GM23338 (cell line): Measurements from ENCODE around the gene TBK1. TPM values are rescaled to one million over a fixed set of nuclear protein-coding genes. Genes with fewer than 3 reads are reported as not detected.

Experiments used
- ATAC-seq: fragments of 200-7000 bp; cut with Tn5 transposase; 3 replicates; pipeline ENCODE4 v1.9.1; 2020
- DNase-seq: peaks from one replicate; pipeline ENCODE4 v3.0.0-alpha.2; 2015; ENCODE audit warnings: low spot score
- H2AFZ ChIP-seq: fragments of 200-600 bp; sonication (generic); 2 replicates; pipeline ENCODE4 v1.8.0; 2016; ENCODE audit warnings: antibody characterized with exemption, mild to moderate bottlenecking, moderate library complexity
- H3F3A ChIP-seq: fragments of 200-600 bp; sonication (generic); replicated peaks from 2 replicates; pipeline ENCODE4 v1.8.0; 2017; ENCODE audit warnings: antibody characterized with exemption, mixed run types, low read depth
- H3K27ac ChIP-seq: fragments of 200-600 bp; sonication (generic); 2 replicates; pipeline ENCODE4 v1.6.1; 2016; ENCODE audit warnings: low read depth
- H3K27me3 ChIP-seq: fragments of 200-600 bp; sonication (generic); 2 replicates; pipeline ENCODE4 v1.8.0; 2016; ENCODE audit warnings: mild to moderate bottlenecking, mixed run types, moderate library complexity; ENCODE audit not compliant: insufficient read depth
- H3K36me3 ChIP-seq: fragments of 200-600 bp; sonication (generic); 2 replicates; pipeline ENCODE4 v1.8.0; 2016; ENCODE audit warnings: mild to moderate bottlenecking; ENCODE audit not compliant: insufficient read depth
- H3K4me1 ChIP-seq: fragments of 200-600 bp; sonication (generic); 2 replicates; pipeline ENCODE4 v1.8.0; 2016; ENCODE audit warnings: mild to moderate bottlenecking, moderate library complexity; ENCODE audit not compliant: insufficient read depth
- H3K4me2 ChIP-seq: fragments of 200-600 bp; sonication (generic); 2 replicates; pipeline ENCODE4 v1.7.1; 2017; ENCODE audit warnings: mixed run types
- H3K4me3 ChIP-seq: fragments of 200-600 bp; sonication (generic); 2 replicates; pipeline ENCODE4 v1.6.1; 2016; ENCODE audit warnings: mixed run types
- H3K79me2 ChIP-seq: fragments of 200-600 bp; sonication (generic); replicated peaks from 2 replicates; pipeline ENCODE4 v1.8.0; 2017; ENCODE audit warnings: mild to moderate bottlenecking; ENCODE audit not compliant: insufficient read depth
- H3K9me2 ChIP-seq: fragments of 200-600 bp; sonication (generic); 2 replicates; pipeline ENCODE4 v1.8.0; 2017; ENCODE audit not compliant: insufficient read depth
- H4K20me1 ChIP-seq: fragments of 200-600 bp; sonication (generic); replicated peaks from 2 replicates; pipeline ENCODE4 v1.8.0; 2017; ENCODE audit warnings: mild to moderate bottlenecking; ENCODE audit not compliant: insufficient read depth
- H3K27ac Mint-ChIP-seq: 2 replicates; pipeline ENCODE4 v1.8.0; 2020; ENCODE audit warnings: inconsistent platforms, mild to moderate bottlenecking, moderate library complexity, mixed read lengths
- H3K27me3 Mint-ChIP-seq: 3 replicates; pipeline ENCODE4 v1.8.0; 2022; ENCODE audit warnings: low read depth, mild to moderate bottlenecking, moderate library complexity, mixed read lengths, inconsistent platforms; ENCODE audit not compliant: insufficient read depth, poor library complexity
- H3K36me3 Mint-ChIP-seq: 3 replicates; pipeline ENCODE4 v1.8.0; 2021; ENCODE audit warnings: low read depth, mild to moderate bottlenecking, inconsistent platforms, moderate library complexity, mixed read lengths
- H3K4me1 Mint-ChIP-seq: 3 replicates; pipeline ENCODE4 v1.8.0; 2020; ENCODE audit warnings: mild to moderate bottlenecking, inconsistent platforms, mixed read lengths
- H3K4me3 Mint-ChIP-seq: 3 replicates; pipeline ENCODE4 v1.8.0; 2021; ENCODE audit warnings: moderate library complexity, mild to moderate bottlenecking, inconsistent platforms, mixed read lengths
- H3K9me3 Mint-ChIP-seq: 3 replicates; pipeline ENCODE4 v1.8.0; 2020; ENCODE audit warnings: moderate library complexity, mild to moderate bottlenecking, inconsistent platforms, mixed read lengths
- CREB1 ChIP-seq: fragments of 250-450 bp; sonication (Bioruptor Pico); IDR thresholded peaks from 2 replicates; pipeline ENCODE4 v1.5.0; 2020; ENCODE audit warnings: low read depth, mild to moderate bottlenecking, moderate library complexity
- EZH2 ChIP-seq: fragments of 200-600 bp; sonication (generic); IDR thresholded peaks from one replicate; pipeline ENCODE4 v1.8.0; 2017; ENCODE audit warnings: antibody characterized with exemption, mild to moderate bottlenecking, low read depth; ENCODE audit not compliant: unreplicated experiment
- EZH2phosphoT487 ChIP-seq: fragments of 200-600 bp; sonication (generic); IDR thresholded peaks from one replicate; pipeline ENCODE4 v1.8.1; 2018; ENCODE audit warnings: antibody characterized with exemption; ENCODE audit not compliant: unreplicated experiment
- JUNB ChIP-seq: IDR thresholded peaks from one replicate; pipeline ENCODE4 v1.6.1; 2016; ENCODE audit warnings: antibody characterized with exemption; ENCODE audit not compliant: unreplicated experiment
- POLR2AphosphoS5 ChIP-seq: IDR thresholded peaks from 2 replicates; pipeline ENCODE4 v1.6.1; 2016; ENCODE audit warnings: antibody characterized with exemption, low read depth
- STAT1 ChIP-seq: IDR thresholded peaks from one replicate; pipeline ENCODE4 v1.6.1; 2016; ENCODE audit warnings: antibody characterized with exemption; ENCODE audit not compliant: unreplicated experiment
- ZNF114 ChIP-seq: fragments of 250-450 bp; sonication (Bioruptor Pico); IDR thresholded peaks from 2 replicates; pipeline ENCODE4 v1.5.0; 2020; ENCODE audit warnings: mild to moderate bottlenecking, moderate library complexity
- ZNF331 ChIP-seq: fragments of 250-450 bp; sonication (Bioruptor Pico); IDR thresholded peaks from 2 replicates; pipeline ENCODE4 v1.5.0; 2020; ENCODE audit warnings: low read depth, mild to moderate bottlenecking, moderate library complexity
- polyA plus RNA-seq: library from polyadenylated mRNA; unstranded; fragments of >200 nt; fragmentation: Nextera tagmentation; extraction: Ambion mirVana; gene quantifications from 2 replicates; pipeline ENCODE4 v1.2.1, GENCODE V29; 2016
- total RNA-seq: library from RNA; depleted of rRNA; stranded (reverse); fragments of >200 nt; shearing (Covaris generic); gene quantifications from 2 replicates; pipeline ENCODE4 v1.2.3, GENCODE V29; 2014
- TF ChIP-seq, protein P1 (sequence below): IDR thresholded peaks from 2 replicates; pipeline ENCODE4 v1.6.1; 2016; ENCODE audit warnings: antibody characterized with exemption
- TF ChIP-seq, protein P2 (sequence below), 2 experiments: fragments of 200-600 bp in 1 of 2; sonication (generic) in 1 of 2; conservative IDR thresholded peaks; 2 replicates each; pipeline versions ENCODE4 v1.5.1 to v1.6.1; 2016 to 2017; ENCODE audit warnings: antibody characterized with exemption in 2 of 2, low read depth in 2 of 2, mild to moderate bottlenecking in 2 of 2, moderate library complexity in 1 of 2
- TF ChIP-seq, protein P3 (sequence below): IDR thresholded peaks from one replicate; pipeline ENCODE4 v1.6.1; 2018; ENCODE audit warnings: antibody characterized with exemption; ENCODE audit not compliant: unreplicated experiment

TBK1 gene
- total and polyA plus RNA-seq, 2 experiments from 2014 or later, result 21.7 to 29.9 TPM

DNA sequence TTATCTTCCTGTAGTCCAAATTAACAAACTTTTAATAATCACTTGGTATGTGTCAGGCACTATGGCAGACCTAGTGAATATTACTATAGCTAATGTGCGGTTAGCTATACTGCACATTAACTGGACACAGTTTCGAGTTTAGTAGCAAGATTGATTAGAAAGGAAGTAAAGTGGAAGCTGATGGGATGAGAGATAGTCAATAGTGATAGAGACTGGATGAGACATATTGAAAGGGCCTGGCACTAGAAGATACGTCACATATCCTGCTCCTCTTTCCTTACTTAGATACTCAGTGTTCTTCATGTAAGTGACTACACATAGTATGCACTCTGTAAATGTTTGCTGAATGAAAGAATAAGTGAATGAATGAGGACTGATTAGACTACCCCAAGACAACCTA lies 5.5 kb downstream of the TBK1 start (continued):
- TF ChIP-seq, protein P1, sequence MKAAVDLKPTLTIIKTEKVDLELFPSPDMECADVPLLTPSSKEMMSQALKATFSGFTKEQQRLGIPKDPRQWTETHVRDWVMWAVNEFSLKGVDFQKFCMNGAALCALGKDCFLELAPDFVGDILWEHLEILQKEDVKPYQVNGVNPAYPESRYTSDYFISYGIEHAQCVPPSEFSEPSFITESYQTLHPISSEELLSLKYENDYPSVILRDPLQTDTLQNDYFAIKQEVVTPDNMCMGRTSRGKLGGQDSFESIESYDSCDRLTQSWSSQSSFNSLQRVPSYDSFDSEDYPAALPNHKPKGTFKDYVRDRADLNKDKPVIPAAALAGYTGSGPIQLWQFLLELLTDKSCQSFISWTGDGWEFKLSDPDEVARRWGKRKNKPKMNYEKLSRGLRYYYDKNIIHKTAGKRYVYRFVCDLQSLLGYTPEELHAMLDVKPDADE, result no peak
- TF ChIP-seq ZNF114 (CRISPR knock-in tag) (no peak), STAT1 (no peak), ZNF331 (CRISPR knock-in tag) (no peak), EZH2 (no peak), EZH2phosphoT487 (no peak), CREB1 (no peak)
- TF ChIP-seq, protein P2, sequence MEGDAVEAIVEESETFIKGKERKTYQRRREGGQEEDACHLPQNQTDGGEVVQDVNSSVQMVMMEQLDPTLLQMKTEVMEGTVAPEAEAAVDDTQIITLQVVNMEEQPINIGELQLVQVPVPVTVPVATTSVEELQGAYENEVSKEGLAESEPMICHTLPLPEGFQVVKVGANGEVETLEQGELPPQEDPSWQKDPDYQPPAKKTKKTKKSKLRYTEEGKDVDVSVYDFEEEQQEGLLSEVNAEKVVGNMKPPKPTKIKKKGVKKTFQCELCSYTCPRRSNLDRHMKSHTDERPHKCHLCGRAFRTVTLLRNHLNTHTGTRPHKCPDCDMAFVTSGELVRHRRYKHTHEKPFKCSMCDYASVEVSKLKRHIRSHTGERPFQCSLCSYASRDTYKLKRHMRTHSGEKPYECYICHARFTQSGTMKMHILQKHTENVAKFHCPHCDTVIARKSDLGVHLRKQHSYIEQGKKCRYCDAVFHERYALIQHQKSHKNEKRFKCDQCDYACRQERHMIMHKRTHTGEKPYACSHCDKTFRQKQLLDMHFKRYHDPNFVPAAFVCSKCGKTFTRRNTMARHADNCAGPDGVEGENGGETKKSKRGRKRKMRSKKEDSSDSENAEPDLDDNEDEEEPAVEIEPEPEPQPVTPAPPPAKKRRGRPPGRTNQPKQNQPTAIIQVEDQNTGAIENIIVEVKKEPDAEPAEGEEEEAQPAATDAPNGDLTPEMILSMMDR (conservative IDR thresholded peaks at IDR 0.05; ENCODE audit: low read depth in 2 of 2), result no peak
- TF ChIP-seq, protein P3, sequence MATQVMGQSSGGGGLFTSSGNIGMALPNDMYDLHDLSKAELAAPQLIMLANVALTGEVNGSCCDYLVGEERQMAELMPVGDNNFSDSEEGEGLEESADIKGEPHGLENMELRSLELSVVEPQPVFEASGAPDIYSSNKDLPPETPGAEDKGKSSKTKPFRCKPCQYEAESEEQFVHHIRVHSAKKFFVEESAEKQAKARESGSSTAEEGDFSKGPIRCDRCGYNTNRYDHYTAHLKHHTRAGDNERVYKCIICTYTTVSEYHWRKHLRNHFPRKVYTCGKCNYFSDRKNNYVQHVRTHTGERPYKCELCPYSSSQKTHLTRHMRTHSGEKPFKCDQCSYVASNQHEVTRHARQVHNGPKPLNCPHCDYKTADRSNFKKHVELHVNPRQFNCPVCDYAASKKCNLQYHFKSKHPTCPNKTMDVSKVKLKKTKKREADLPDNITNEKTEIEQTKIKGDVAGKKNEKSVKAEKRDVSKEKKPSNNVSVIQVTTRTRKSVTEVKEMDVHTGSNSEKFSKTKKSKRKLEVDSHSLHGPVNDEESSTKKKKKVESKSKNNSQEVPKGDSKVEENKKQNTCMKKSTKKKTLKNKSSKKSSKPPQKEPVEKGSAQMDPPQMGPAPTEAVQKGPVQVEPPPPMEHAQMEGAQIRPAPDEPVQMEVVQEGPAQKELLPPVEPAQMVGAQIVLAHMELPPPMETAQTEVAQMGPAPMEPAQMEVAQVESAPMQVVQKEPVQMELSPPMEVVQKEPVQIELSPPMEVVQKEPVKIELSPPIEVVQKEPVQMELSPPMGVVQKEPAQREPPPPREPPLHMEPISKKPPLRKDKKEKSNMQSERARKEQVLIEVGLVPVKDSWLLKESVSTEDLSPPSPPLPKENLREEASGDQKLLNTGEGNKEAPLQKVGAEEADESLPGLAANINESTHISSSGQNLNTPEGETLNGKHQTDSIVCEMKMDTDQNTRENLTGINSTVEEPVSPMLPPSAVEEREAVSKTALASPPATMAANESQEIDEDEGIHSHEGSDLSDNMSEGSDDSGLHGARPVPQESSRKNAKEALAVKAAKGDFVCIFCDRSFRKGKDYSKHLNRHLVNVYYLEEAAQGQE, result no peak

DNA sequence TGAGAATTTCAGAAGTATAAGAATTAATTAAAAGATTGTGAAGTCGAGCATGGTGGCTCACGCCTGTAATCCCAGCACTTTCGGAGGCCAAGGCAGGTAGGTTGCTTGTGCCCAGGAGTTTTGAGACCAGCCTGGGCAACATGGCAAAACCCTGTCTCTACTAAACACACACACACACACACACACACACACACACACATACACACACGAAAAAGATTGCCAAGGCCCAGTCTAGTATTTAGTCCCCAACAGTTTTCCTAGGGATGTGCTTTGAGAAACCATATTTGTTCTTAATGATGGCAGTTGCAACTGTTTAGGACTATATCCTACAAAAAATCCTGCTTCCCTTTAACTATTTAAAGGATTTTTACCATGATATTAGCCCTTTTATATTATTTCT lies 6.0 kb downstream of the TBK1 start:
- no peak overlapping the region for H3K4me3 Mint-ChIP-seq
- H3K79me2 ChIP-seq, result peaks cover 76% of the 10 kb centered on the region

More for the DNA sequence above, 6.0 kb downstream of the TBK1 start:
- no peak for DNase-seq
- no peaks in the 10 kb centered on the region for H3F3A ChIP-seq
- no peak overlapping the region for H3K27ac Mint-ChIP-seq
- peaks cover 40% of the 10 kb centered on the region; the same call in 2 of the 3 replicates for H3K36me3 Mint-ChIP-seq
- TF ChIP-seq, protein P1, result no peak
- TF ChIP-seq EZH2 (no peak), POLR2AphosphoS5 (no peak), ZNF114 (CRISPR knock-in tag) (no peak), JUNB (no peak), CREB1 (no peak)
- TF ChIP-seq, protein P2 (conservative IDR thresholded peaks at IDR 0.05; ENCODE audit: low read depth in 2 of 2), result no peak
- no peak overlapping the region for H3K27ac ChIP-seq
- H3K4me1 ChIP-seq, result peaks cover 6% of the 10 kb centered on the region; the same call in 1 of the 2 replicates
- H3K4me3 ChIP-seq, result no peak overlapping the region
- peaks cover 11% of the 10 kb centered on the region; the same call in 1 of the 2 replicates for H4K20me1 ChIP-seq
- H3K27me3 ChIP-seq, result no peaks in the 10 kb centered on the region
- no peak overlapping the region for H2AFZ ChIP-seq
- no peak for ATAC-seq
- H3K27me3 Mint-ChIP-seq, result no peaks in the 10 kb centered on the region
- peaks cover 16% of the 10 kb centered on the region for H3K4me1 Mint-ChIP-seq
- H3K4me2 ChIP-seq, result no peak overlapping the region
- no peaks in the 10 kb centered on the region for H3K9me2 ChIP-seq
- no peaks in the 10 kb centered on the region for H3K9me3 Mint-ChIP-seq
- peaks cover 4% of the 10 kb centered on the region; the same call in 1 of the 2 replicates for H3K36me3 ChIP-seq
